SK-N-MC (cell line): ENCODE data around the gene SLC22A17.
"Not testable (repeated sequence)": the region's sequence is repeated elsewhere in the genome, so short reads cannot be mapped to it uniquely, and the experiment has no call there.

Source experiments
- DNase-seq: peaks from one replicate; pipeline ENCODE4 v3.0.0-alpha.2; 2011; ENCODE audit warnings: low read depth, low spot score
- H3K27ac ChIP-seq: fragments of 200-600 bp; sonication (generic); 2 replicates; pipeline ENCODE4 v1.5.1; 2016; ENCODE audit warnings: mixed run types
- H3K36me3 ChIP-seq: fragments of 200-600 bp; sonication (generic); 2 replicates; pipeline ENCODE4 v1.6.1; 2017; ENCODE audit warnings: antibody characterized with exemption, low read length, mixed read lengths; ENCODE audit not compliant: insufficient read depth
- H3K4me3 ChIP-seq: fragments of 200-600 bp; sonication (generic); 2 replicates; pipeline ENCODE4 v1.5.1; 2016
- H3K9ac ChIP-seq: fragments of 200-600 bp; sonication (generic); 2 replicates; pipeline ENCODE4 v1.8.0; 2017; ENCODE audit warnings: mixed run types, mixed read lengths; ENCODE audit not compliant: insufficient read length
- H3K9me3 ChIP-seq: fragments of 200-600 bp; sonication (generic); 2 replicates; pipeline ENCODE4 v1.6.1; 2017; ENCODE audit warnings: low read depth, mild to moderate bottlenecking, antibody characterized with exemption, low read length, moderate library complexity, mixed read lengths
- EZH2 ChIP-seq: fragments of 200-600 bp; sonication (generic); IDR thresholded peaks from one replicate; pipeline ENCODE4 v1.6.1; 2017; ENCODE audit warnings: antibody characterized with exemption
- FOXP2 ChIP-seq: optimal IDR thresholded peaks from 2 replicates; pipeline ENCODE3; 2011; ENCODE audit warnings: mild to moderate bottlenecking, moderate library complexity; ENCODE audit not compliant: insufficient read depth; ENCODE audit errors: extremely low read length, control extremely low read depth
- POLR2AphosphoS5 ChIP-seq: IDR thresholded peaks from 2 replicates; pipeline ENCODE4 v1.6.1; 2012; ENCODE audit warnings: mild to moderate bottlenecking, low read depth, low read length, borderline replicate concordance

Gene SLC22A17

GRCh38 chr14:23344481-23344880, 8.2 kb downstream of the SLC22A17 start:
- H3K9me3 ChIP-seq, result no peaks in the 10 kb centered on the region
- H3K36me3 ChIP-seq, result no peaks in the 10 kb centered on the region
- no peak for DNase-seq
- TF ChIP-seq POLR2AphosphoS5, result no peak
- TF ChIP-seq EZH2, result no peak
- TF ChIP-seq FOXP2, result no peak
- H3K9ac ChIP-seq, result no peak overlapping the region
- H3K4me3 ChIP-seq, result no peak overlapping the region
- no peak overlapping the region for H3K27ac ChIP-seq

GRCh38 chr14:23339506-23340268, 13.0 kb downstream of the SLC22A17 start:
- DNase-seq, result no peak
- no peak for TF ChIP-seq FOXP2
- no peak for TF ChIP-seq POLR2AphosphoS5
- no peak for TF ChIP-seq EZH2

GRCh38 chr14:23335623-23336022, 17.1 kb downstream of the SLC22A17 start:
- no peaks in the 10 kb centered on the region for H3K36me3 ChIP-seq
- no peak overlapping the region for H3K4me3 ChIP-seq
- no peaks in the 10 kb centered on the region for H3K9me3 ChIP-seq
- H3K27ac ChIP-seq, result no peak overlapping the region
- DNase-seq, result no peak
- no peak overlapping the region for H3K9ac ChIP-seq
- TF ChIP-seq POLR2AphosphoS5 (no peak), EZH2 (no peak), FOXP2 (no peak)

More at GRCh38 chr14:23339506-23340268, 13.0 kb downstream of the SLC22A17 start:
- Histone ChIP-seq H3K9ac (no peak overlapping the region), H3K9me3 (no peaks in the 10 kb centered on the region), H3K36me3 (no peaks in the 10 kb centered on the region), H3K27ac (no peak overlapping the region), H3K4me3 (no peak overlapping the region)

- Histone ChIP-seq H3K36me3 (peaks cover 28% of the 10 kb centered on the region), H3K9ac (no peak overlapping the region), H3K27ac (no peak overlapping the region), H3K9me3 (no peaks in the 10 kb centered on the region), H3K4me3 (no peak overlapping the region)
- DNase-seq, result peak; percentile 74
- no peak for TF ChIP-seq FOXP2
- no peak for TF ChIP-seq POLR2AphosphoS5
- TF ChIP-seq EZH2, result no peak
Observed at GRCh38 chr14:23327947-23328744, 24.5 kb downstream of the SLC22A17 start.

- H3K27ac ChIP-seq, result no peak overlapping the region; the same call in 1 of the 2 replicates
Observed at GRCh38 chr14:23326491-23327332, 26.0 kb downstream of the SLC22A17 start.

GRCh38 chr14:23325746-23326145, 26.9 kb downstream of the SLC22A17 start:
- not testable (repeated sequence) for DNase-seq, H3K9ac ChIP-seq, H3K4me3 ChIP-seq, H3K9me3 ChIP-seq
- Histone ChIP-seq H3K27ac (peak overlapping the region; percentile 46; the same call in 1 of the 2 replicates), H3K36me3 (peaks cover 38% of the 10 kb centered on the region)

More at GRCh38 chr14:23326491-23327332, 26.0 kb downstream of the SLC22A17 start:
- peak; percentile 48; the same call in 1 of the 2 replicates for TF ChIP-seq POLR2AphosphoS5
- TF ChIP-seq EZH2, result no peak
- TF ChIP-seq FOXP2, result no peak
- H3K9ac ChIP-seq, result no peak overlapping the region
- H3K9me3 ChIP-seq, result no peaks in the 10 kb centered on the region
- no peak for DNase-seq
- no peak overlapping the region for H3K4me3 ChIP-seq
- peaks cover 38% of the 10 kb centered on the region for H3K36me3 ChIP-seq

- TF ChIP-seq EZH2, result no peak
- TF ChIP-seq FOXP2, result no peak
- no peak for TF ChIP-seq POLR2AphosphoS5
- Histone ChIP-seq H3K9ac (no peak overlapping the region), H3K9me3 (no peaks in the 10 kb centered on the region), H3K36me3 (peaks cover 40% of the 10 kb centered on the region), H3K4me3 (no peak overlapping the region), H3K27ac (no peak overlapping the region)
- DNase-seq, result no peak
Observed at GRCh38 chr14:23324993-23325392, 27.7 kb downstream of the SLC22A17 start.

GRCh38 chr14:23324455-23324846, 28.2 kb downstream of the SLC22A17 start:
- H3K9me3 ChIP-seq, result no peaks in the 10 kb centered on the region
- no peak overlapping the region for H3K27ac ChIP-seq
- no peak for DNase-seq
- TF ChIP-seq POLR2AphosphoS5 (no peak), EZH2 (no peak), FOXP2 (no peak)
- no peak overlapping the region for H3K9ac ChIP-seq
- peaks cover 45% of the 10 kb centered on the region for H3K36me3 ChIP-seq
- no peak overlapping the region for H3K4me3 ChIP-seq
